Measurements from ENCODE around the gene TACSTD2. TPM values are rescaled to one million over a fixed set of nuclear protein-coding genes. Genes with fewer than 3 reads are reported as not detected.
"Not testable (repeated sequence)": the region's sequence is repeated elsewhere in the genome, so short reads cannot be mapped to it uniquely, and the experiment has no call there.

The TACSTD2 gene
- total RNA-seq, 1 experiment from 2014 or later: 31.9 TPM

- Histone ChIP-seq H3K9me3 (no peaks in the 10 kb centered on the region), H3K4me3 (ENCODE audit: low read depth, low read length) (no peak overlapping the region), H3K36me3 (ENCODE audit: control insufficient read depth, insufficient read depth, low read length) (no peaks in the 10 kb centered on the region), H3K27me3 (replicated peaks; ENCODE audit: control insufficient read depth, insufficient read depth, low read length) (no peaks in the 10 kb centered on the region), H3K4me1 (no peaks in the 10 kb centered on the region)
- H3K27me3 Mint-ChIP-seq (ENCODE audit: insufficient read depth, unreplicated experiment): no peaks in the 10 kb centered on the region
- intact Hi-C loops (cut with micrococcal nuclease; ENCODE audit: unreplicated experiment): no loop called here
- ChIA-PET POLR2A (interaction anchor here (0.6 kb wide), 1 partner anchor 8 kb away, joined by 3 read pairs; the partner anchor contains the start of gene TACSTD2), CTCF (interaction anchor here (0.6 kb wide), 1 partner anchor 1190 kb away, joined by 3 read pairs; no protein-coding TSS in a partner anchor)
- no peak for DNase-seq
- H3K27ac Mint-ChIP-seq (ENCODE audit: unreplicated experiment): no peak overlapping the region
- H3K4me3 Mint-ChIP-seq (ENCODE audit: unreplicated experiment): no peak overlapping the region
- H3K4me1 Mint-ChIP-seq (ENCODE audit: low read depth, unreplicated experiment): peaks cover 7% of the 10 kb centered on the region
- H3K9me3 Mint-ChIP-seq (ENCODE audit: unreplicated experiment): no peaks in the 10 kb centered on the region
- peaks cover 4% of the 10 kb centered on the region for H3K36me3 Mint-ChIP-seq (ENCODE audit: insufficient read depth, unreplicated experiment)
- BruUV-seq (replicated peaks): no TSS peak
- no peak for TF ChIP-seq CTCF (IDR thresholded peaks at IDR 0.05; ENCODE audit: insufficient read depth in 1 of 2, low read depth in 1 of 2, low read length in 1 of 2, severe bottlenecking in 1 of 2, unreplicated experiment in 1 of 2)
Observed at GRCh38 chr1:58568911-58569310, 8.1 kb downstream of the TACSTD2 start.

GRCh38 chr1:58568271-58568860, 8.7 kb downstream of the TACSTD2 start:
- ChIA-PET CTCF (interaction anchor here (0.6 kb wide), 1 partner anchor 1191 kb away, joined by 3 read pairs; no protein-coding TSS in a partner anchor), POLR2A (interaction anchor here (0.6 kb wide), 1 partner anchor 9 kb away, joined by 3 read pairs; the partner anchor contains the start of gene TACSTD2)
- no peak for DNase-seq
- Mint-ChIP-seq H3K9me3 (ENCODE audit: unreplicated experiment) (no peaks in the 10 kb centered on the region), H3K27me3 (ENCODE audit: insufficient read depth, unreplicated experiment) (no peaks in the 10 kb centered on the region), H3K4me3 (ENCODE audit: unreplicated experiment) (no peak overlapping the region), H3K27ac (ENCODE audit: unreplicated experiment) (no peak overlapping the region), H3K36me3 (ENCODE audit: insufficient read depth, unreplicated experiment) (peaks cover 4% of the 10 kb centered on the region), H3K4me1 (ENCODE audit: low read depth, unreplicated experiment) (peaks cover 7% of the 10 kb centered on the region)
- Histone ChIP-seq H3K27me3 (replicated peaks; ENCODE audit: control insufficient read depth, insufficient read depth, low read length) (no peaks in the 10 kb centered on the region), H3K4me3 (ENCODE audit: low read depth, low read length) (no peak overlapping the region), H3K9me3 (no peaks in the 10 kb centered on the region), H3K4me1 (no peaks in the 10 kb centered on the region), H3K36me3 (ENCODE audit: control insufficient read depth, insufficient read depth, low read length) (no peaks in the 10 kb centered on the region)
- intact Hi-C loops (cut with micrococcal nuclease; ENCODE audit: unreplicated experiment): no loop called here
- BruUV-seq (replicated peaks): no TSS peak
- TF ChIP-seq CTCF (IDR thresholded peaks at IDR 0.05; ENCODE audit: insufficient read depth in 1 of 2, low read depth in 1 of 2, low read length in 1 of 2, severe bottlenecking in 1 of 2, unreplicated experiment in 1 of 2): no peak

GRCh38 chr1:58566339-58566738, 10.7 kb downstream of the TACSTD2 start:
- no peak for DNase-seq
- POLR2A ChIA-PET: no interaction called here
- Mint-ChIP-seq H3K27ac (ENCODE audit: unreplicated experiment) (no peak overlapping the region), H3K27me3 (ENCODE audit: insufficient read depth, unreplicated experiment) (no peaks in the 10 kb centered on the region), H3K4me3 (ENCODE audit: unreplicated experiment) (no peak overlapping the region), H3K9me3 (ENCODE audit: unreplicated experiment) (no peaks in the 10 kb centered on the region), H3K36me3 (ENCODE audit: insufficient read depth, unreplicated experiment) (no peaks in the 10 kb centered on the region), H3K4me1 (ENCODE audit: low read depth, unreplicated experiment) (peaks cover 7% of the 10 kb centered on the region)
- intact Hi-C loops (cut with micrococcal nuclease; ENCODE audit: unreplicated experiment): no loop called here
- H3K36me3 ChIP-seq (ENCODE audit: control insufficient read depth, insufficient read depth, low read length): no peaks in the 10 kb centered on the region
- H3K27me3 ChIP-seq (replicated peaks; ENCODE audit: control insufficient read depth, insufficient read depth, low read length): no peaks in the 10 kb centered on the region
- no TSS peak for BruUV-seq (replicated peaks)
- CTCF ChIA-PET: no interaction called here
- TF ChIP-seq CTCF (IDR thresholded peaks at IDR 0.05; ENCODE audit: insufficient read depth in 1 of 2, low read depth in 1 of 2, low read length in 1 of 2, severe bottlenecking in 1 of 2, unreplicated experiment in 1 of 2): no peak
- no peaks in the 10 kb centered on the region for H3K4me1 ChIP-seq
- no peaks in the 10 kb centered on the region for H3K9me3 ChIP-seq
- no peak overlapping the region for H3K4me3 ChIP-seq (ENCODE audit: low read depth, low read length)

GRCh38 chr1:58563715-58564114, 13.3 kb downstream of the TACSTD2 start:
- H3K36me3 ChIP-seq (ENCODE audit: control insufficient read depth, insufficient read depth, low read length); H3K4me1 ChIP-seq; DNase-seq; BruUV-seq (replicated peaks); POLR2A ChIA-PET; H3K4me1 Mint-ChIP-seq (ENCODE audit: low read depth, unreplicated experiment); H3K36me3 Mint-ChIP-seq (ENCODE audit: insufficient read depth, unreplicated experiment); H3K27ac Mint-ChIP-seq (ENCODE audit: unreplicated experiment); intact Hi-C loops (cut with micrococcal nuclease; ENCODE audit: unreplicated experiment); H3K27me3 ChIP-seq (replicated peaks; ENCODE audit: control insufficient read depth, insufficient read depth, low read length); H3K27me3 Mint-ChIP-seq (ENCODE audit: insufficient read depth, unreplicated experiment); H3K4me3 Mint-ChIP-seq (ENCODE audit: unreplicated experiment); CTCF ChIA-PET; H3K9me3 Mint-ChIP-seq (ENCODE audit: unreplicated experiment); H3K9me3 ChIP-seq; H3K4me3 ChIP-seq (ENCODE audit: low read depth, low read length): not testable (repeated sequence)

All from Caco-2 (cell line).